Hepatocyte (in vitro differentiated cells): ENCODE data around the gene ATP5F1B.

Source experiments
- CTCF ChIP-seq: fragments of 200-600 bp; sonication (generic); IDR thresholded peaks from 2 replicates; pipeline ENCODE4 v1.5.1; 2016; ENCODE audit warnings: antibody characterized with exemption, mild to moderate bottlenecking; ENCODE audit not compliant: poor library complexity
- EZH2 ChIP-seq: fragments of 200-600 bp; sonication (generic); IDR thresholded peaks from 2 replicates; pipeline ENCODE4 v1.6.1; 2016; ENCODE audit warnings: antibody characterized with exemption, mild to moderate bottlenecking, borderline replicate concordance

DNA sequence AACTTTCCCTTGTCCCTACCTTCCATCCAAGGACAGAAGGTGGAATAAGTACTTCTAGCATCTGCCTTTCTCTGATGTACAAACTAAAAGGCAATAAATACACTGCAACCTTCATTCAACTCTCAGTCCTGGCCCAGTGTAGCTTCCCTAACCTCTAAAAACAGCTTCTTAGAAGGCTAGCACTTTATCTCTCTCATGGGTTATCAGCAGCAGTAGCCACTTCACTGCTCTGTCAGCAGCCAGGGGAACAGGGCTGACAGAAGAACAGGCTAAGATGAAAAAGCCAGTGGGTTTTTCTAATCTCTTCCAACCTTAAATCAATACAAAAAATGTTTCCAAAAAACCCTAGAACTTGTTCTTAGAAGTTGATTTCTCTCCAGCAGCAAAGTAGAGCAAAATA lies 28.9 kb downstream of the ATP5F1B start:
- no peak for TF ChIP-seq CTCF
- no peak for TF ChIP-seq EZH2
